Measurements from ENCODE around the gene KRTAP2-4.

KRTAP2-4 gene

DNA sequence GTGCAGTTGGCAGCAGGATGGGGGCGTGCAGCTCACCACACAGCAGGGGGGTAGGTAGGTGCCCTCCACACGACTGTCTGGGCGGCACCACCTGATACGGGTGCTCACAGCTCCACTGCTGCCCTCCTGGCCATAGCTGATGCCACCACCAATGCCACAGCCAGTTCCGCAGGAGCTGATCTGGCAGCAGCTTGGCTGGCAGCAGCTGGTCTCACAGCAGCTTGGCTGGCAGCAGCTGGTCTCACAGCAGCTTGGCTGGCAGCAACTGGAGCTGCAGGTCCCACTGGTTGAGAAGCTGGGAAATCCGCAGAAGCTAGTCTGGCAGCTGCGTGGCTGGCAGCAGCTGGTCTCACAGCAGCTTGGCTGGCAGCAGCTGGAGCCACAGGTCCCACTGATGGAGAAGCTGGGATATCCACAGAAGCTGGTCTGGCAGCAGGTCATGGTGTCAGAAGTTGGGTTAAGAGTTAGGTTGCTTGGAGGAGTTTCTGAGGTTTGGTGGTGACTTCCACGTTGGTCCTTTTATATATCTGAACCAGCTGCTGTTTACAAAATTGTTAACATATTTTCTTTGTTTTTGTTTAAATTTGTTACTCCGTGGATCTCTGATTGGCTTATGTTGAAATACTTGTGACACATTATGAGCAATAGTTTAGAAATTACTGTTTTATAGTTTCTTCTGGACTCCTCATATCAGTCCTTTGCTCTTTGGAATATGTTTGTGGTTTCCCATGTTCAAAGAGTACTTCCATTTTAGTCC, 38.8 kb downstream of the KRTAP2-4 start, which contains the start of gene KRTAP1-5:
Gene KRTAP1-5, minus strand, starts transcription at position 494 of the 757 bp plus-strand sequence. Its CDS starts 53 bp downstream, at position 441.
- TF ChIP-seq, protein P1, sequence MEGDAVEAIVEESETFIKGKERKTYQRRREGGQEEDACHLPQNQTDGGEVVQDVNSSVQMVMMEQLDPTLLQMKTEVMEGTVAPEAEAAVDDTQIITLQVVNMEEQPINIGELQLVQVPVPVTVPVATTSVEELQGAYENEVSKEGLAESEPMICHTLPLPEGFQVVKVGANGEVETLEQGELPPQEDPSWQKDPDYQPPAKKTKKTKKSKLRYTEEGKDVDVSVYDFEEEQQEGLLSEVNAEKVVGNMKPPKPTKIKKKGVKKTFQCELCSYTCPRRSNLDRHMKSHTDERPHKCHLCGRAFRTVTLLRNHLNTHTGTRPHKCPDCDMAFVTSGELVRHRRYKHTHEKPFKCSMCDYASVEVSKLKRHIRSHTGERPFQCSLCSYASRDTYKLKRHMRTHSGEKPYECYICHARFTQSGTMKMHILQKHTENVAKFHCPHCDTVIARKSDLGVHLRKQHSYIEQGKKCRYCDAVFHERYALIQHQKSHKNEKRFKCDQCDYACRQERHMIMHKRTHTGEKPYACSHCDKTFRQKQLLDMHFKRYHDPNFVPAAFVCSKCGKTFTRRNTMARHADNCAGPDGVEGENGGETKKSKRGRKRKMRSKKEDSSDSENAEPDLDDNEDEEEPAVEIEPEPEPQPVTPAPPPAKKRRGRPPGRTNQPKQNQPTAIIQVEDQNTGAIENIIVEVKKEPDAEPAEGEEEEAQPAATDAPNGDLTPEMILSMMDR (conservative IDR thresholded peaks at IDR 0.05): no peak
- H3K27ac ChIP-seq: no peak within 1 kb of the TSS

DNA sequence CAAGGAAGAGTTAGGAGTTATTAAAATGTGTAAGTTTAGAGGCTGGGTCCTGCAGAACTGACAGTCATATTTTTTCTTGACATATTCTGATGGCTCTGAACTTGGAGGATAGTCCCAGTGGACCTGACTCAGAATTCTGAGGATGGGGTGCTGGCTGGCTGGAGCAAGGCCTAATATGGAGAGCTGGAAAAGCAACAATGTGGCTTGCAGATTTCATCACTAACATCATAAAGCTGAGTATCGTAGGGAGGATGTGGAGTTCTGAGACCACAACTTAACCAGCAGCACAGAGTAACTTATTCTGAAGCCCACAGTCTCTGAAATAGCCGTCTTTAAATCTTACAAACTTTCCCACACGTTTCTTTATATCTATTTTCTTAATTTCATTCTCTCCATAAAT, 41.0 kb downstream of the KRTAP2-4 start:
- TF ChIP-seq, protein P1 (conservative IDR thresholded peaks at IDR 0.05): no peak
- H3K27ac ChIP-seq: no peak overlapping the region

DNA sequence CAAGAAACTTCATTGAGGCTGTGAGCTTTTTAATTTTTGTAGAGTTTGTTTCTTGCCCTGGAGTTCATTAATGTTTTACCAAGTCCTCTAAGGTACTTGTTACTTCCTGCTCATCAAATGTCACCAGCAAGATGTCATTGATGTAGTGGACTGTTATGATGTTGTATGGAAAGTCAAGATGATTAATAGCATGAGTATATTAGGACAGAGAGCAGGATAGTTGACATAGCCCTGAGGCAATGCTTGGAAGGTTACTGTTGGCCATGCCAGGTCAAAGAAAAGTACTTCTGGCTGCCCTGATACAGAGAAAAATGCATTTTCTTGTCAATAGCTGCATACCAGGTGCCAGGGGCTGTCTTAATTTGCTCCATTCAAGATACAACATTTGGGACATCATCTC, 45.3 kb downstream of the KRTAP2-4 start:
- TF ChIP-seq, protein P1 (conservative IDR thresholded peaks at IDR 0.05): no peak
- H3K27ac ChIP-seq: no peak overlapping the region

DNA sequence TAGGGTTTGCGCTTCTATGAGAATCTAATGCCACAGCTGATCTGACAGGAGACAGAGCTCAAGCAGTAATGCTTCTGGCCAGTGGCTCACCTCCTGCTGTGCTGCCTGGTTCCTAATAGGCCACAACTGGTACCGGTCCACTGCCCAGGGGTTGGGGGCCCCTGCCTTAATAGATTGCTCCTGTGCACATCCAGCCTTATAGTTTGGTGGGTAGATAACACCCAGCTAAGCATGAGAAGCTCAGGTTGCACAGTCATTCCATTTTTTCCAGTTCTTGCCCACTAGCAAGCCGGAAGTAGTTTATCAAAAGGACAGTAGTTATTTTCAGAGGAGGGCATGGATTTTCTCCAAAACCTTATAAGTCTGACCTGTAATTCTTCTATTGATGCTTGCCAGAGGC, 46.3 kb downstream of the KRTAP2-4 start:
- TF ChIP-seq, protein P1 (conservative IDR thresholded peaks at IDR 0.05): no peak

DNA sequence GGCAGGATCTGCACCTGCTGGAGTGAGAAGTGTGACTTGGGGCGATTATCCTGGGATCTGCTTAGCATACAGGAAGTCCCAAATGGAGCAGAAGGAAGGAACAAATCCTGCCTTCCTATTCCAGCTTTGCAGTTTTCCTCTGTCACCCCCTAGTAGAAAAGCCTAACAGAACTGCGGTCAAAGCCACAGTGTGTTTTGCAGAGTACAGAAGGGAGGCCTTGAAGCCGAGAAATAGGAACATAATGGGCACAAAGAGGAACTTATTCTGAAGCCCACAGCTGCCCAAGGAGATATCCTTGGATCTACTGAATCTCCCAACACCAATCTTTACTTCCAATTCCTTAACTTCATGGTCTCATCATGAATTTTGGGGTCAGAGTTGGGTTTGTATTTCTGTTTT, 47.1 kb downstream of the KRTAP2-4 start:
- TF ChIP-seq, protein P1 (conservative IDR thresholded peaks at IDR 0.05): no peak
- H3K27ac ChIP-seq: no peak overlapping the region

More for the DNA sequence above, 46.3 kb downstream of the KRTAP2-4 start:
- no peak overlapping the region for H3K27ac ChIP-seq

DNA sequence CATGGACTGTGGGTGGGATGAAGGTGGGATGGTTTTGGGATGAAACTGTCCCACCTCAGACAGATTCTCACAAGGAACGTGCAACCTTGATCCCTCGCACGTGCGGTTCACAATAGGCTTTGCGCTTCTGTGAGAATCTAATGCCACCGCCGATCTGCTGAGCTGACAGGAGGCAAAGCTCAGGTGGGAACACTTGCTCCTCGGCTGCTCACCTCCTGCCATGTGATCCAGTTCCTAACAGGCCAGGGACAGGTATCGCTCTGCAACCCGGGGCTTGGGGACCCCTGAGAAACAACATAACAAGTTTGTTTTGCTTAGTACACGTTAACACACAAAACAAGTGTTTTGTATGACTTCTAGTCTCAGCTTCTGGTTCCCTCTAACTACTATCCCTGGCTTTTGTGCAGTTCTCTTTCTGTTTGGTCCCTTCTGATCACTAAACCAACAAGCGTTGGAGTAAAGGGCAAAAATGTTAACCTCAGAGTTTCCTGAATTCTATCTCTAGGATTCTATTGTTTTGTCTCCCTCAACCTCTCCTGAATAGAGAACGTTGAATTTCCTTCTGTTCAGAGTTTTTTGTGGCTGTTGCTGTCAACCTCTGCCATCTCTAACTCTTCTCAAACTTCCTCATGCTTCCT, 49.0 kb downstream of the KRTAP2-4 start:
- H3K27ac ChIP-seq: no peak overlapping the region
- TF ChIP-seq, protein P1 (conservative IDR thresholded peaks at IDR 0.05): no peak

DNA sequence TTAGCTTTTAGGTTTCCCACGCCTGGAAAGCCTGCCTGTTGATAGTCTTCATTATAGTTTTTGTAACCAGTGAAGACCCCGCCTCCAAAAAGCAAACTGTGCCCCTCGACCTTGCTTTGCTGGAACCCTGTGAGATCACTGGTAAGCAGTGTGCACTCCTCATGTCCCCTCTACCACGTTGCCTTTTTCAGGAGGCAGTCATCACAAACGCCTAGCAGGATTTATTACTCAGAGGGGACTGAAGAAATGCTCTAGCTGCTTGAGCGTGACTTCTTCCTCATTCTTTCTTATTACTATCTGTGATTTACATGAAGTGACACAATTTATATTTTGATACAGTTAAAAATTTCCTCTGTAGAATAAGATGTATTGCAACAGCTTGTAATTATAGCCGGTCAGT, 50.2 kb downstream of the KRTAP2-4 start:
- TF ChIP-seq, protein P1 (conservative IDR thresholded peaks at IDR 0.05): no peak
- H3K27ac ChIP-seq: no peak overlapping the region
